ENCODE data around the gene CDS2. TPM values are rescaled to one million over a fixed set of nuclear protein-coding genes. Genes with fewer than 3 reads are reported as not detected.

The CDS2 gene
- total and polyA plus RNA-seq, 12 donors = 16.7 to 100 (median 82.3) TPM

DNA sequence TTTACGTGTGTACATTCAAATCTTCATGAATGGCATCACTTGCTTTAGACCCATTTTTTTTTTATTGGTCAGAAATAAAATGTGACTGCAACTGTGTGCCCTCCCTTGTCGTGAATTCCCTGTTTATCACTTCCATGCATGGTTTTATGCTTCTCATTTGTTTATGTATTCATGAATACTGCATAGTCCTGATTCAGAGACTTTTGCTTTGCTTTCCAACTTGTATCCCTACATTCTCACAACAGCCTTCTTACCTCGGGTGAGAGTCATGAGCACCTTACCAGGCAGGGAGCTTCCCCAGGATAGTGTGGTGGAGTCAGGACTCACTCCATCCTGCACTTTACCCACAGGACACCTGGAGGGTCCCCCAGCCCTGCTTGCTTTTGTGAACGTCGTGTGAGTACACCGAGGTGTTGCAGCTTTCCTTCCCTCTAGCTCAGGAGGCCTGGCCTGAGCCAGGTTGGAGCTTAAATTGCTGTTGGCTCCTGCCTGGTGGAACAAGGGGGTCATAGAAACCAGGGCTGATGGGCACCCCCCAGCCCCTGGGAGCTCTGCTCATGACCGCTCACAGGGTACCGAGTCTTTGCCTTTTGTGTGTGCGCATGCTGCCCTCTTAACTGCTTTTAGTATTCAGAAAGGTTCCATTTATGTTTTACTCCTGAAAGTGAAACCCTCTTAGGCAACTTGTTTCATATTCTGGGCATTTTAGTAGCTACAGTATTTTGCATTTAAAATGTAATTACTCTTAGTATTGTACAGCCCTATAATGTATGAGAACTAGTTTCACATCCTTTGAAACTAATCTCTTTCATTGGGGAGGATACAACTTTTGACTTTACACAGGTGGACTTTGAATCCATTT, 66.0 kb downstream of the CDS2 start:
- H3K4me1 ChIP-seq = peaks cover 6 to 39% (median 28%) of the 10 kb centered on the region in 9 donors
- no peaks in the 10 kb centered on the region for H3K9me3 ChIP-seq
- DNase-seq (no peak), ATAC-seq (no peak)
- peak overlapping the region in 3 of 10 donors; percentile 20 to 73 (median 46) for H3K27ac ChIP-seq
- peaks cover 0 to 92% (median 36%) of the 10 kb centered on the region in 9 donors for H3K36me3 ChIP-seq
- TF ChIP-seq, protein P1, sequence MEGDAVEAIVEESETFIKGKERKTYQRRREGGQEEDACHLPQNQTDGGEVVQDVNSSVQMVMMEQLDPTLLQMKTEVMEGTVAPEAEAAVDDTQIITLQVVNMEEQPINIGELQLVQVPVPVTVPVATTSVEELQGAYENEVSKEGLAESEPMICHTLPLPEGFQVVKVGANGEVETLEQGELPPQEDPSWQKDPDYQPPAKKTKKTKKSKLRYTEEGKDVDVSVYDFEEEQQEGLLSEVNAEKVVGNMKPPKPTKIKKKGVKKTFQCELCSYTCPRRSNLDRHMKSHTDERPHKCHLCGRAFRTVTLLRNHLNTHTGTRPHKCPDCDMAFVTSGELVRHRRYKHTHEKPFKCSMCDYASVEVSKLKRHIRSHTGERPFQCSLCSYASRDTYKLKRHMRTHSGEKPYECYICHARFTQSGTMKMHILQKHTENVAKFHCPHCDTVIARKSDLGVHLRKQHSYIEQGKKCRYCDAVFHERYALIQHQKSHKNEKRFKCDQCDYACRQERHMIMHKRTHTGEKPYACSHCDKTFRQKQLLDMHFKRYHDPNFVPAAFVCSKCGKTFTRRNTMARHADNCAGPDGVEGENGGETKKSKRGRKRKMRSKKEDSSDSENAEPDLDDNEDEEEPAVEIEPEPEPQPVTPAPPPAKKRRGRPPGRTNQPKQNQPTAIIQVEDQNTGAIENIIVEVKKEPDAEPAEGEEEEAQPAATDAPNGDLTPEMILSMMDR (IDR thresholded peaks at IDR 0.05) = peak in 1 of 9 donors; percentile 17
- no peak overlapping the region for H3K4me3 ChIP-seq
- 63 to 66% methylated on average over 9 of the region's 9 CpGs for WGBS, 2 donors
- intact Hi-C loops (cut with DNase I) = loop anchor here in 9 of 10 donors (1.0 to 5.0 kb wide), 4 partner anchors 66 kb away; partner anchors contain the start of gene CDS2 (in 4 of the 9)
- H3K27me3 ChIP-seq = no peaks in the 10 kb centered on the region

DNA sequence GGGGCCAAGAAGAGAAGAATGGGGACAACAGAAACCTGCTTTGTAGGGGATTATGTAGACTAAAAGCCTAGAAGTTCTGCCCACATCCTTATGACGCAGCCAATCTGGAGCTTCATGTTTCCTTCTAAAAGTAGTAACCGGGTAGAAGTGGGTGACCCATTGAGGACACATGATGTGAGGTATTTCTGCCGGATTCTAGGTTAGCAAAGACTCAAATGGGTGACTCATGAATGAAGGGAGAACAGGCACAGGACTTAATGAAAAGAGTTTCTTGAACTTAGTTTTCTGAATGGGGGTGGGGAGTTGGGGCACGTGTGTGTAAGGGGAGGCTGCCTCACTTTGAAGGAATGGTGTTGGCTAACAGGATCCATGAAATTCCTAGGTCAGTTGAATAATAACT, 68.8 kb downstream of the CDS2 start:
- DNase-seq (no peak), ATAC-seq (no peak)
- H3K4me1 ChIP-seq = peaks cover 6 to 54% (median 36%) of the 10 kb centered on the region in 9 donors
- peaks cover 0 to 82% (median 9%) of the 10 kb centered on the region in 9 donors for H3K36me3 ChIP-seq
- intact Hi-C loops (cut with DNase I) = no loop called here
- no peak overlapping the region for H3K4me3 ChIP-seq
- no peaks in the 10 kb centered on the region for H3K9me3 ChIP-seq
- H3K27ac ChIP-seq = peak overlapping the region in 5 of 10 donors; percentile 30 to 81 (median 75)
- 79 to 83% methylated on average over 4 of the region's 4 CpGs for WGBS, 2 donors
- TF ChIP-seq, protein P1 (IDR thresholded peaks at IDR 0.05) = no peak
- H3K27me3 ChIP-seq = no peaks in the 10 kb centered on the region

DNA sequence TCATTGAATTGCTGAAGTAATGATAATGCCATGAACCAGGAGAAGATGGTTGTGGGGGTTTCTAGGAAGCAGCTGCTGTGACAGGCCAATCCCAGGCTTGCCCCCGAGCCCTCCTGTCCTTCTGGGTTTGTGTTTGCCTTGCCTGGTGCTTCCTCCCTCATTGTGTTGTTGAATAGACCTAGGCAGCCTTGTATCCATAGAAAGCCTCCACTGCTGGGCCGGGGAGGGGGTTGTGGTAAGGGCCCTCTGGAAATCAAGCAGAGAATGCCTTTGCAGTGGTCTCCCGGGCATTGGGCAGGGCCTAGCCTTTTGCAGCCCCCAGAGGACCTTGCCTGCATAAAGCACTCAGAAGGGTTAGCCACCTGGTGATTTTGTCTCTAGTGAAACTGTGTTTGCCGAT, 69.3 kb downstream of the CDS2 start:
- DNase-seq = no peak
- Histone ChIP-seq H3K27ac (peak overlapping the region in 9 of 10 donors; percentile 0 to 81 (median 75)), H3K27me3 (no peaks in the 10 kb centered on the region), H3K36me3 (peaks cover 0 to 79% (median 5%) of the 10 kb centered on the region in 9 donors), H3K4me1 (peaks cover 6 to 54% (median 36%) of the 10 kb centered on the region in 9 donors), H3K9me3 (no peaks in the 10 kb centered on the region), H3K4me3 (no peak overlapping the region)
- ATAC-seq = no peak
- 80 to 88% methylated on average over 4 of the region's 4 CpGs for WGBS, 2 donors
- intact Hi-C loops (cut with DNase I) = no loop called here
- TF ChIP-seq, protein P1 (IDR thresholded peaks at IDR 0.05) = no peak

DNA sequence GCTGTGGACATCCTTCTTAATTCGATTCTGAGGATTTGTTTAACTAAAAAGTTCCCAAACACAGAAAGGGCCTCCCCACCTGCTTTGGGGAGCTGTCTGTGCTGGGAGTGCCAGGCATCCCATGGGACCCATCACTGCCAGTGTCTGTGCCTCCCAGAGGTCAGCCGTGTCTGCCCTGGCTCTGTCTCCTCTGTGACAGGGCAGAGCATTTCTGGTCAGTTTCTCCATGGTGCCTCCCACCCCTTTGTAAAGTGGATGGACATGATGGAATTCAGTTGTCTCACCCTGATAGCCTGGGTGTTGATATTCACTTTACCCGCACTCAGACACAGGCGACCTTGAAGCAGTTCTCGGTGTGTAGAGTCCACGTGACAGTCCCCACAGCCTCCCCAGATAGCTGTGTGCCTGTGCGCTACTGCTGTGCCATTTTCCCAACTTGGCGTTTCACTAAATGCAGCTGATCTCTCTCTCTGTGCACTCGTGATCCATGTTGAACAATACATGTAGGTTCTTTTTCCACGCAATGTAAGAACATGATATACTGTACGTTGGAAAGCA, 70.5 kb downstream of the CDS2 start:
- H3K27me3 ChIP-seq = no peaks in the 10 kb centered on the region
- 52 to 60% methylated on average over 11 of the region's 11 CpGs for WGBS, 2 donors
- DNase-seq (no peak), ATAC-seq (peak; percentile 60 to 86 (median 80))
- TF ChIP-seq, protein P1 (IDR thresholded peaks at IDR 0.05) = no peak
- no peak overlapping the region for H3K4me3 ChIP-seq
- H3K4me1 ChIP-seq = peaks cover 0 to 44% (median 26%) of the 10 kb centered on the region in 9 donors
- H3K36me3 ChIP-seq = peaks cover 0 to 77% (median 5%) of the 10 kb centered on the region in 9 donors
- intact Hi-C loops (cut with DNase I) = no loop called here
- no peaks in the 10 kb centered on the region for H3K9me3 ChIP-seq
- H3K27ac ChIP-seq = peak overlapping the region; percentile 50 to 81 (median 72)
